ENCODE results near the gene ARMH3. TPM values are rescaled to one million over a fixed set of nuclear protein-coding genes. Genes with fewer than 3 reads are reported as not detected.

The ARMH3 gene
- total RNA-seq, 1 experiment from 2014 or later: 30.6 TPM

DNA sequence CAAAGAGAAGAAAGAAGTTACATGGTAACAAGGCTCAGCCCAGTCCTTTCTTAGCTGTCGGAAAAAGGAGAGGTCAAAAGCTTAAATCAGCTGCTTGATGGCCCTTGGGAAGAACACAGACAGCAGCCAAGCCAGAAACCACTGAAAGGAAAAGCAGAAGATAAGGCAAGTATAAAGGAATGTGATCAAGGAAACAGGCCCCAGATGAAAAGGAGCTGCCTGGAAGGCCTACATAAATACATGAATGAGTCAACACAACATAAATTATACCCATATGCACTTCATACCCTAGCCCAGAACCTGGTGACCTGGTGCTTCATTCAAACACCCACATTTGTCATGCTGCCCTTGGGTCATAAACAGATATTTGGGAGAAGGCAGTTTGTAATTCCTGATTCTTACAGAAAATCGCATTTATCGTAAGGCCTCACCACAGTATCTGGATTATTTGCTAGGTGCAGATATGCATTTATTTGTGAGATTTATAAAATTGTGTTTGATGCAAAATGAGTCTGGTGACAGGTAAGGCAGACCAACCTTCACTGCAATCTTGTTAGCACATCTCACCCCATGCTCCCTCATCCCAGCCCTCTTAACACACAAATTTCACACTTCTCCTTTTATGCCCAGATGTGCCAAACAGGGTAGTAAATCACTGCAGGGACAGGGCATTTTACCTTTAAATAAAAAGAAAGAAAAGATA, 117.5 kb downstream of the ARMH3 start:
- TF ChIP-seq TCF7L2 (IDR thresholded peaks at IDR 0.05; ENCODE audit: low read depth, low read length) (no peak), POLR2AphosphoS5 (IDR thresholded peaks at IDR 0.05; ENCODE audit: low read depth, low read length) (no peak), REST (IDR thresholded peaks at IDR 0.05; ENCODE audit: insufficient read depth in 1 of 2, low read depth in 2 of 2, low read length in 1 of 2) (no peak), SIN3A (IDR thresholded peaks at IDR 0.05; ENCODE audit: borderline replicate concordance, insufficient read depth, low read depth, low read length) (no peak)
- intact Hi-C loops (cut with micrococcal nuclease; ENCODE audit: unreplicated experiment): no loop called here
- H3K4me3 ChIP-seq (ENCODE audit: low read depth in 2 of 2, low read length in 2 of 2): no peak overlapping the region
- CTCF ChIA-PET: no interaction called here
- POLR2A ChIA-PET: interaction anchor here (0.6 kb wide), 1 partner anchor 32 kb away, joined by 14 read pairs; no protein-coding TSS in a partner anchor
- no peak; the same call in 1 of the 2 replicates for ATAC-seq
- H3K36me3 ChIP-seq (ENCODE audit: control insufficient read depth, insufficient read depth, low read length): no peaks in the 10 kb centered on the region
- in situ Hi-C loops (cut with HindIII; ENCODE audit: low pct_unique_long_range_greater_than_20kb, low sequenced_read_pairs): no loop called here
- H3K9me3 ChIP-seq (ENCODE audit: control insufficient read depth, insufficient read depth, low read depth, low read length): no peaks in the 10 kb centered on the region
- no peaks in the 10 kb centered on the region for H3K27me3 ChIP-seq (ENCODE audit: control insufficient read depth, insufficient read depth, low read length)
- BruUV-seq (replicated peaks): no TSS peak
- peak; percentile 39 for DNase-seq (ENCODE audit: low read depth, low spot score)
- no peaks in the 10 kb centered on the region for H3K4me1 ChIP-seq (ENCODE audit: control insufficient read depth, insufficient read depth, low read length)
- no peak overlapping the region for H3K27ac ChIP-seq (ENCODE audit: low read length)

DNA sequence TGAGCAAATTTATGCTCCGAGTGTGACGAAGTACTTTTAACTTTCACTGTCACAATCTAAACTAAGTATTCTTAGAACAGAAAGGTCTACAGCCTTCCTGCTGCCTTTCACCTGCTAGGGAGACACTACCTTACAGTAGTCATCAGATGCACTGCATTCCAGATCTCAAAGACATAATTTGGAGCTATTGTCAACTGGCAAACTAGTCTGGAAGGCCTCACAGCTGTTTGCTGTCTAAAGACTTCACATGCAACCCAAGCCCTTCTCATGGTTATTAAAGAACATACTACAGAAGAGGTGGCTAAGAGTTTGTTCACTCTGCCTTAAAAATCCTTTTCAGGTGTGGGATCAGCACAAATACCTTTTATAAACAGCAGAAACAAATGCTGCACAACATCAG, 120.5 kb downstream of the ARMH3 start:
- BruUV-seq (replicated peaks): no TSS peak
- Histone ChIP-seq H3K4me3 (ENCODE audit: low read depth in 2 of 2, low read length in 2 of 2) (no peak overlapping the region), H3K27me3 (ENCODE audit: control insufficient read depth, insufficient read depth, low read length) (no peaks in the 10 kb centered on the region), H3K4me1 (ENCODE audit: control insufficient read depth, insufficient read depth, low read length) (no peaks in the 10 kb centered on the region), H3K36me3 (ENCODE audit: control insufficient read depth, insufficient read depth, low read length) (no peaks in the 10 kb centered on the region), H3K27ac (ENCODE audit: low read length) (no peak overlapping the region), H3K9me3 (ENCODE audit: control insufficient read depth, insufficient read depth, low read depth, low read length) (no peaks in the 10 kb centered on the region)
- CTCF ChIA-PET: interaction anchor here (0.6 kb wide), 1 partner anchor 22 kb away, joined by 3 read pairs; no protein-coding TSS in a partner anchor
- in situ Hi-C loops (cut with HindIII; ENCODE audit: low pct_unique_long_range_greater_than_20kb, low sequenced_read_pairs): no loop called here
- no peak for DNase-seq (ENCODE audit: low read depth, low spot score)
- POLR2A ChIA-PET: no interaction called here
- ATAC-seq: no peak
- TF ChIP-seq, protein P1, sequence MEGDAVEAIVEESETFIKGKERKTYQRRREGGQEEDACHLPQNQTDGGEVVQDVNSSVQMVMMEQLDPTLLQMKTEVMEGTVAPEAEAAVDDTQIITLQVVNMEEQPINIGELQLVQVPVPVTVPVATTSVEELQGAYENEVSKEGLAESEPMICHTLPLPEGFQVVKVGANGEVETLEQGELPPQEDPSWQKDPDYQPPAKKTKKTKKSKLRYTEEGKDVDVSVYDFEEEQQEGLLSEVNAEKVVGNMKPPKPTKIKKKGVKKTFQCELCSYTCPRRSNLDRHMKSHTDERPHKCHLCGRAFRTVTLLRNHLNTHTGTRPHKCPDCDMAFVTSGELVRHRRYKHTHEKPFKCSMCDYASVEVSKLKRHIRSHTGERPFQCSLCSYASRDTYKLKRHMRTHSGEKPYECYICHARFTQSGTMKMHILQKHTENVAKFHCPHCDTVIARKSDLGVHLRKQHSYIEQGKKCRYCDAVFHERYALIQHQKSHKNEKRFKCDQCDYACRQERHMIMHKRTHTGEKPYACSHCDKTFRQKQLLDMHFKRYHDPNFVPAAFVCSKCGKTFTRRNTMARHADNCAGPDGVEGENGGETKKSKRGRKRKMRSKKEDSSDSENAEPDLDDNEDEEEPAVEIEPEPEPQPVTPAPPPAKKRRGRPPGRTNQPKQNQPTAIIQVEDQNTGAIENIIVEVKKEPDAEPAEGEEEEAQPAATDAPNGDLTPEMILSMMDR (IDR thresholded peaks at IDR 0.05): no peak
- TF ChIP-seq REST (IDR thresholded peaks at IDR 0.05; ENCODE audit: insufficient read depth in 1 of 2, low read depth in 2 of 2, low read length in 1 of 2) (no peak), TCF7L2 (IDR thresholded peaks at IDR 0.05; ENCODE audit: low read depth, low read length) (no peak), POLR2AphosphoS5 (IDR thresholded peaks at IDR 0.05; ENCODE audit: low read depth, low read length) (no peak)
- intact Hi-C loops (cut with micrococcal nuclease; ENCODE audit: unreplicated experiment): no loop called here

All from Panc1 (cell line).